Ovary (tissue), 9 donors: Measurements from ENCODE around the gene DLX3. TPM values are rescaled to one million over a fixed set of nuclear protein-coding genes. Genes with fewer than 3 reads are reported as not detected.

ENCODE experiments used
- DNase-seq, 5 donors: peaks; one replicate each; pipeline ENCODE4 v3.0.0-alpha.2; 2019 to 2020
- H3K27ac ChIP-seq, 2 donors: fragments of 200-600 bp; one replicate each; pipeline versions ENCODE4 v1.5.1 to v1.8.0; 2019 to 2022
- H3K27me3 ChIP-seq: fragments of 200-600 bp; one replicate; pipeline ENCODE4 v1.8.0; 2022
- H3K36me3 ChIP-seq: fragments of 200-600 bp; sonication (generic); one replicate; pipeline ENCODE4 v1.5.1; 2019
- H3K4me1 ChIP-seq: one replicate; pipeline ENCODE4 v1.8.1; 2013; ENCODE audit warnings: mild to moderate bottlenecking, moderate library complexity; ENCODE audit not compliant: insufficient read depth
- H3K4me3 ChIP-seq: fragments of 200-600 bp; sonication (generic); one replicate; pipeline ENCODE4 v1.5.1; 2017
- H3K9me3 ChIP-seq, 2 donors: fragments of 200-600 bp in 1 of 2; sonication (generic) in 1 of 2; one replicate each; pipeline versions ENCODE4 v1.5.1 to v1.8.1; 2013 to 2019; ENCODE audit warnings: mild to moderate bottlenecking in 1 of 2, moderate library complexity in 1 of 2
- CTCF ChIP-seq, 3 donors: fragments of 450-650 bp in 2 of 3; fragments of 200-600 bp in 1 of 3; IDR thresholded peaks; one replicate each; pipeline versions ENCODE4 v1.5.1 to v1.8.0; 2016 to 2022; ENCODE audit warnings: antibody characterized with exemption in 3 of 3, mild to moderate bottlenecking in 1 of 3
- EP300 ChIP-seq: sonication (generic); formaldehyde crosslinking; IDR thresholded peaks from one replicate; pipeline ENCODE4 v1.6.1; 2017; ENCODE audit warnings: antibody characterized with exemption
- POLR2A ChIP-seq: fragments of 450-650 bp; IDR thresholded peaks from one replicate; pipeline ENCODE4 v1.6.1; 2017; ENCODE audit warnings: antibody characterized with exemption, mild to moderate bottlenecking, moderate library complexity
- WGBS, 3 donors: extraction: QIAGEN DNeasy Blood & Tissue Kit in 1 of 3; methylation state at CpG; one replicate each; pipeline versions ENCODE4 v1.1.5 to v1.1.7; 2013 to 2017; 5-methylcytosine and 5-hydroxymethylcytosine counted together
- intact Hi-C, 4 donors: fragments of 100-400 bp; cut with DNase I; formaldehyde crosslinking; loops; one replicate each; pipeline versions ENCODE4 v1.11.0 to v1.15.1; 2022 to 2023
- polyA plus RNA-seq, 2 donors: library from polyadenylated mRNA; stranded (reverse); fragments of 200-250 nt in 1 of 2; fragments of 350-450 nt in 1 of 2; fragmentation: Illumina TruSeq in 1 of 2; extraction: RNeasy Lipid Tissue Mini Kit (QIAGEN cat#74804) in 1 of 2; gene quantifications; one replicate each; pipeline ENCODE4 v1.2.3, GENCODE V29; 2013 to 2014
- total RNA-seq, 7 donors: library from RNA; depleted of rRNA in 2 of 7; stranded (reverse); fragments of >200 nt in 2 of 7; fragmentation: NEBNext Ultra II Directional in 3 of 7; extraction: Animal tissue kit (Norgen Biotek cat#: 25700) in 3 of 7; gene quantifications; one replicate each; pipeline versions ENCODE4 v1.1.0 to v1.2.4, GENCODE V29; 2016 to 2023
- donor health status: DM: no; HTN: no; CAD: no; lungs with moderate emphysema.
- donor health status: DM: no; HTN: no; CAD: no.
- donor health status: Bipolar disorder and iron deficiency.
- donor health status: DM: yes; HTN: yes; CAD: no.
- donor health status: DM: no; HTN: no; CAD: no.
- donor health status: DM: yes; HTN: yes; CAD: no.

DLX3 gene
- total and polyA plus RNA-seq, 9 donors = 0.10 to 1.3 (median 0.28) TPM; not detected in 1

GRCh38 chr17:49976163-49976827 is 18.7 kb downstream of the DLX3 start:
- Histone ChIP-seq H3K9me3 (no peaks in the 10 kb centered on the region), H3K4me3 (no peak overlapping the region), H3K36me3 (no peaks in the 10 kb centered on the region), H3K27ac (no peak overlapping the region), H3K27me3 (no peaks in the 10 kb centered on the region), H3K4me1 (peaks cover 10% of the 10 kb centered on the region)
- 78 to 86% (median 84%) methylated on average over 5 of the region's 5 CpGs for WGBS, 3 donors
- intact Hi-C loops = no loop called here
- DNase-seq = no peak
- TF ChIP-seq EP300 (no peak), POLR2A (no peak), CTCF (IDR thresholded peaks at IDR 0.05) (no peak)

GRCh38 chr17:49975531-49975930 is 19.5 kb downstream of the DLX3 start:
- Histone ChIP-seq H3K27me3 (no peaks in the 10 kb centered on the region), H3K4me1 (peaks cover 10% of the 10 kb centered on the region), H3K36me3 (no peaks in the 10 kb centered on the region), H3K27ac (no peak overlapping the region), H3K9me3 (no peaks in the 10 kb centered on the region), H3K4me3 (no peak overlapping the region)
- WGBS, 3 donors = 84 to 94% (median 87%) methylated on average over 7 of the region's 7 CpGs
- DNase-seq = no peak
- intact Hi-C loops = no loop called here
- no peak for TF ChIP-seq POLR2A
- TF ChIP-seq EP300 = no peak
- no peak for TF ChIP-seq CTCF (IDR thresholded peaks at IDR 0.05)

- Histone ChIP-seq H3K4me1 (peaks cover 16% of the 10 kb centered on the region), H3K4me3 (no peak overlapping the region), H3K27me3 (peaks cover 10% of the 10 kb centered on the region), H3K9me3 (no peaks in the 10 kb centered on the region), H3K36me3 (no peaks in the 10 kb centered on the region), H3K27ac (no peak overlapping the region)
- WGBS, 3 donors = 22 to 35% (median 24%) methylated on average over 2 of the region's 2 CpGs
- intact Hi-C loops = no loop called here
- no peak for DNase-seq
- TF ChIP-seq POLR2A (no peak), CTCF (IDR thresholded peaks at IDR 0.05) (no peak), EP300 (no peak)
Measured at GRCh38 chr17:49973271-49973615, 21.8 kb downstream of the DLX3 start.

- Histone ChIP-seq H3K36me3 (no peaks in the 10 kb centered on the region), H3K4me1 (peaks cover 16% of the 10 kb centered on the region), H3K27me3 (peaks cover 16% of the 10 kb centered on the region), H3K4me3 (no peak overlapping the region), H3K27ac (no peak overlapping the region), H3K9me3 (no peaks in the 10 kb centered on the region)
- no peak for DNase-seq
- intact Hi-C loops = no loop called here
- 5 to 8% (median 8%) methylated on average over 51 to 57 of the region's 57 CpGs for WGBS, 3 donors
- no peak for TF ChIP-seq EP300
- no peak for TF ChIP-seq CTCF (IDR thresholded peaks at IDR 0.05)
- TF ChIP-seq POLR2A = no peak
Measured at GRCh38 chr17:49972486-49973270, 22.3 kb downstream of the DLX3 start.
